Measurements from ENCODE around the gene MARK3. TPM values are rescaled to one million over a fixed set of nuclear protein-coding genes. Genes with fewer than 3 reads are reported as not detected.

MARK3 gene
- total RNA-seq, 1 experiment from 2014 or later, result 78.0 TPM

GRCh38 chr14:103540821-103541708, 155.8 kb downstream of the MARK3 start:
- BruUV-seq (replicated peaks), result no TSS peak
- intact Hi-C loops (cut with micrococcal nuclease; ENCODE audit: unreplicated experiment), result no loop called here
- H3K4me1 Mint-ChIP-seq (ENCODE audit: low read depth, unreplicated experiment), result no peaks in the 10 kb centered on the region

GRCh38 chr14:103541709-103542604, 156.7 kb downstream of the MARK3 start:
- CTCF ChIA-PET, result interaction anchor here (2.7 kb wide), 1 partner anchor 23 kb away, joined by 13 read pairs; no protein-coding TSS in a partner anchor
- no TSS peak for BruUV-seq (replicated peaks)

More at GRCh38 chr14:103540821-103541708, 155.8 kb downstream of the MARK3 start:
- no peak overlapping the region for H3K4me3 ChIP-seq (ENCODE audit: low read depth, low read length)
- Mint-ChIP-seq H3K27me3 (ENCODE audit: insufficient read depth, unreplicated experiment) (no peaks in the 10 kb centered on the region), H3K9me3 (ENCODE audit: unreplicated experiment) (no peaks in the 10 kb centered on the region), H3K4me3 (ENCODE audit: unreplicated experiment) (no peak overlapping the region), H3K27ac (ENCODE audit: unreplicated experiment) (peak overlapping the region; percentile 42), H3K36me3 (ENCODE audit: insufficient read depth, unreplicated experiment) (peaks cover 16% of the 10 kb centered on the region)
- ChIA-PET CTCF (interaction anchor here (1.6 kb wide), 1 partner anchor 22 kb away, joined by 9 read pairs; no protein-coding TSS in a partner anchor), POLR2A (no interaction called here)
- TF ChIP-seq, protein P1, sequence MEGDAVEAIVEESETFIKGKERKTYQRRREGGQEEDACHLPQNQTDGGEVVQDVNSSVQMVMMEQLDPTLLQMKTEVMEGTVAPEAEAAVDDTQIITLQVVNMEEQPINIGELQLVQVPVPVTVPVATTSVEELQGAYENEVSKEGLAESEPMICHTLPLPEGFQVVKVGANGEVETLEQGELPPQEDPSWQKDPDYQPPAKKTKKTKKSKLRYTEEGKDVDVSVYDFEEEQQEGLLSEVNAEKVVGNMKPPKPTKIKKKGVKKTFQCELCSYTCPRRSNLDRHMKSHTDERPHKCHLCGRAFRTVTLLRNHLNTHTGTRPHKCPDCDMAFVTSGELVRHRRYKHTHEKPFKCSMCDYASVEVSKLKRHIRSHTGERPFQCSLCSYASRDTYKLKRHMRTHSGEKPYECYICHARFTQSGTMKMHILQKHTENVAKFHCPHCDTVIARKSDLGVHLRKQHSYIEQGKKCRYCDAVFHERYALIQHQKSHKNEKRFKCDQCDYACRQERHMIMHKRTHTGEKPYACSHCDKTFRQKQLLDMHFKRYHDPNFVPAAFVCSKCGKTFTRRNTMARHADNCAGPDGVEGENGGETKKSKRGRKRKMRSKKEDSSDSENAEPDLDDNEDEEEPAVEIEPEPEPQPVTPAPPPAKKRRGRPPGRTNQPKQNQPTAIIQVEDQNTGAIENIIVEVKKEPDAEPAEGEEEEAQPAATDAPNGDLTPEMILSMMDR (IDR thresholded peaks at IDR 0.05; ENCODE audit: insufficient read depth in 1 of 2, low read depth in 1 of 2, low read length in 1 of 2, severe bottlenecking in 1 of 2, unreplicated experiment in 1 of 2), result no peak
- H3K36me3 ChIP-seq (ENCODE audit: control insufficient read depth, insufficient read depth, low read length), result no peaks in the 10 kb centered on the region
- H3K27me3 ChIP-seq (replicated peaks; ENCODE audit: control insufficient read depth, insufficient read depth, low read length), result no peaks in the 10 kb centered on the region
- no peak for DNase-seq
- no peaks in the 10 kb centered on the region for H3K9me3 ChIP-seq
- H3K4me1 ChIP-seq, result peaks cover 6% of the 10 kb centered on the region

More at GRCh38 chr14:103541709-103542604, 156.7 kb downstream of the MARK3 start:
- H3K4me1 Mint-ChIP-seq (ENCODE audit: low read depth, unreplicated experiment), result no peaks in the 10 kb centered on the region
- POLR2A ChIA-PET, result no interaction called here
- no peak for DNase-seq
- no peaks in the 10 kb centered on the region for H3K27me3 Mint-ChIP-seq (ENCODE audit: insufficient read depth, unreplicated experiment)
- H3K36me3 Mint-ChIP-seq (ENCODE audit: insufficient read depth, unreplicated experiment), result peaks cover 14% of the 10 kb centered on the region
- no peak overlapping the region for H3K4me3 ChIP-seq (ENCODE audit: low read depth, low read length)
- H3K4me1 ChIP-seq, result peaks cover 6% of the 10 kb centered on the region
- no peaks in the 10 kb centered on the region for H3K36me3 ChIP-seq (ENCODE audit: control insufficient read depth, insufficient read depth, low read length)
- no peak overlapping the region for H3K27ac Mint-ChIP-seq (ENCODE audit: unreplicated experiment)
- intact Hi-C loops (cut with micrococcal nuclease; ENCODE audit: unreplicated experiment), result no loop called here
- H3K4me3 Mint-ChIP-seq (ENCODE audit: unreplicated experiment), result no peak overlapping the region
- no peaks in the 10 kb centered on the region for H3K27me3 ChIP-seq (replicated peaks; ENCODE audit: control insufficient read depth, insufficient read depth, low read length)
- TF ChIP-seq, protein P1 (IDR thresholded peaks at IDR 0.05; ENCODE audit: insufficient read depth in 1 of 2, low read depth in 1 of 2, low read length in 1 of 2, severe bottlenecking in 1 of 2, unreplicated experiment in 1 of 2), result no peak
- no peaks in the 10 kb centered on the region for H3K9me3 ChIP-seq
- no peaks in the 10 kb centered on the region for H3K9me3 Mint-ChIP-seq (ENCODE audit: unreplicated experiment)

All from Caco-2 (cell line).